NCI-H1436 treated with DMSO at 0.1 percent for 48 hours (cell line): ENCODE data around the gene PARP4.
"Not testable (repeated sequence)": the region's sequence is repeated elsewhere in the genome, so short reads cannot be mapped to it uniquely, and the experiment has no call there.

ENCODE experiments used
- DNase-seq: peaks from one replicate; lab custom pipeline; 2025; lab: John Stamatoyannopoulos, UW

Gene PARP4

GRCh38 chr13:24505756-24506155, 6.8 kb downstream of the PARP4 start:
- no peak for DNase-seq

- no peak for DNase-seq
Measured at GRCh38 chr13:24505256-24505655, 7.3 kb downstream of the PARP4 start.

- DNase-seq = no peak
Measured at GRCh38 chr13:24503379-24503696, 9.2 kb downstream of the PARP4 start.

- no peak for DNase-seq
Measured at GRCh38 chr13:24502533-24503378, 9.8 kb downstream of the PARP4 start.

- DNase-seq = no peak
Measured at GRCh38 chr13:24500977-24501376, 11.6 kb downstream of the PARP4 start.

- DNase-seq = no peak
Measured at GRCh38 chr13:24497742-24498141, 14.8 kb downstream of the PARP4 start.

- not testable (repeated sequence) for DNase-seq
Measured at GRCh38 chr13:24496295-24496694, 16.3 kb downstream of the PARP4 start.

GRCh38 chr13:24495151-24495729, 17.3 kb downstream of the PARP4 start:
- no peak for DNase-seq

GRCh38 chr13:24493356-24493755, 19.2 kb downstream of the PARP4 start:
- DNase-seq = no peak

- DNase-seq = no peak
Measured at GRCh38 chr13:24491845-24492244, 20.7 kb downstream of the PARP4 start.

GRCh38 chr13:24489721-24490120, 22.9 kb downstream of the PARP4 start:
- DNase-seq = no peak

- not testable (repeated sequence) for DNase-seq
Measured at GRCh38 chr13:24488092-24488491, 24.5 kb downstream of the PARP4 start.

GRCh38 chr13:24486017-24486657, 26.4 kb downstream of the PARP4 start:
- not testable (repeated sequence) for DNase-seq

GRCh38 chr13:24473686-24474085, 38.9 kb downstream of the PARP4 start:
- DNase-seq = no peak

- not testable (repeated sequence) for DNase-seq
Measured at GRCh38 chr13:24472129-24472528, 40.4 kb downstream of the PARP4 start.

- DNase-seq = no peak
Measured at GRCh38 chr13:24463078-24463477, 49.5 kb downstream of the PARP4 start.

- DNase-seq = no peak
Measured at GRCh38 chr13:24460256-24460655, 52.3 kb downstream of the PARP4 start.

- no peak for DNase-seq
Measured at GRCh38 chr13:24459726-24460125, 52.9 kb downstream of the PARP4 start.

GRCh38 chr13:24459234-24459633, 53.3 kb downstream of the PARP4 start:
- no peak for DNase-seq

GRCh38 chr13:24458736-24459135, 53.8 kb downstream of the PARP4 start:
- no peak for DNase-seq

- DNase-seq = no peak
Measured at GRCh38 chr13:24456396-24456795, 56.2 kb downstream of the PARP4 start.

GRCh38 chr13:24454056-24454455, 58.5 kb downstream of the PARP4 start:
- no peak for DNase-seq

GRCh38 chr13:24452044-24452443, 60.5 kb downstream of the PARP4 start:
- DNase-seq = no peak
